ENCODE data around the gene VSTM2L.
"Not testable (repeated sequence)": the region's sequence is repeated elsewhere in the genome, so short reads cannot be mapped to it uniquely, and the experiment has no call there.

Gene VSTM2L

DNA sequence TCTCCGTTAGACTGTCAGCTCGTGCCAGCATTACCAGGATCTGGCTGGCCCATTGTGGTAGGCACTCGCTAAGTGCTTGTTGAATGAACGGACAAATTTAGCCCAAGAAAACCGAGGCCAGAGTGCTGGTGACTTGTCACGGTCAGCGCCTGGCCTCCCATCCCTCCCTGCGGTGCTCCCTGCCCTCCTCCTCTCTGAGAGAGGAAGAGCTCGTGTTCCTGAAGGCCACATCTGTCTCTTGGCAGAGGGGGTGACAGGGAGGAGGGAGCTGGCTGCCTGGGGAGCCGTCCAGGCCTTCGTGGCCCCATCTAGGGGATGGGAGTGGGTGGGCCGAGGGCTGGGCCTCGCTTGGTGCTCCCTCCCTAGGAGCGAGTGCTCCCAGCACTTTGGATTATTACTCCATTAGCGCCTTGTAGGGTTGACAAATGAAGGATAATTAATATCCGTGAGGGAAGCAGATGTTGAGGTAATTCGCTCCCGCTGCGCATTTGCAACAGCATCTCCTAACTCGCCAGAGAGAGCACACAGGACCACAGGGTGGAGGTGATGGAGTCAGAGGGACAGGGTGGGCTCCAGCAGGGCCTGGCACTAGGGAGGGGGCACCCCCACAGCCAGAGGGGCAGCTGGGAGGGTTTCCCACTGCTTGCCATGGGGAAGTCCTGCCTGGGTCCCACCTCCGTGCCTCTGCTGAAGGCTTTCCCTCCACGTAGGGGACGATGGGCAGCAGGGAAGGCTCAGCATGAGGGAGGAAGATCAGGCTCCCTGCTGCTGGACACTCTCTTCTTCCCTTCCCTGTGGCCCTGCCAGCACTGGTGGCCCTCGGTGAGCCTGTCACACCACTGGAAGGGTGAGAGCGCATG is 37.0 kb downstream of the VSTM2L start:
- DNase-seq = no peak

- DNase-seq = no peak
These were observed 37.9 kb downstream of the VSTM2L start for GRCh38 chr20:37940858-37941257.

DNA sequence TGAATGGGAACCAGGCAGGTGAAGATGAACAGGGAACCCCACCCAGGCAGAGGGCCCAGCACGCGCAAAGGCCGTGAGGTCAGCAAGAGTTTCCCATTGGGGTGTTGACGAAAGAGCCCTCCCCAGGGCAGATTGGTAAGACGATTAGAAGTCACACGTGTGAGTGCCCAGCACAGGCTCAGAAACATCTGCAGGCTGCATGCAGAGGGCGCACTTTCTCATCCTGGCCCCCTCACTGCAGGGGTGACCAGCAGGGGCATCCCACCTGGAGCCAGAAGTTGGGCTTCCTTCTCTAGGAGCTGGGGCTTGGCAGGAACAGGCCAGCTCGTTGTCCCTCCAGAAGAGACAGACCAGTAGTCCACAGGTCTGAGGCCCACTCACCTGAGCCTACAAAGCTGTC is 38.4 kb downstream of the VSTM2L start:
- DNase-seq = no peak

DNA sequence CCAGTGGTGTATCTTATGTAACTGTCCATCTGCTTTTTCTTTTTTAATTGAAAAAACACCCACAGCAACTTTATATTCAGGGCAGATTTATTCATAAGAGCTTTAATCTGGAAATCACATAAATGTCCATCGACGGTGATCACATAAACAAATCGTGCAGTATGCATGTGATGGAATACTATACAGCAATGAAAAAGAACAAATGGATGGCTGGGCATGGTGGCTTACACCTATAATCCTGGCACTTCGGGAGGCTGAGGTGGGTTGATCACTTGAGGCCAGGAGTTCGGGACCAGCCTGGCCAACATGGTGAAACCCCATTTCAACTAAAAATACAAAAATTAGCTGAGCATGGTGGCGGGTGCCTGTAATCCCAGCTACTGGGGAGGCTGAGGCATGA is 39.1 kb downstream of the VSTM2L start:
- no peak for DNase-seq

DNA sequence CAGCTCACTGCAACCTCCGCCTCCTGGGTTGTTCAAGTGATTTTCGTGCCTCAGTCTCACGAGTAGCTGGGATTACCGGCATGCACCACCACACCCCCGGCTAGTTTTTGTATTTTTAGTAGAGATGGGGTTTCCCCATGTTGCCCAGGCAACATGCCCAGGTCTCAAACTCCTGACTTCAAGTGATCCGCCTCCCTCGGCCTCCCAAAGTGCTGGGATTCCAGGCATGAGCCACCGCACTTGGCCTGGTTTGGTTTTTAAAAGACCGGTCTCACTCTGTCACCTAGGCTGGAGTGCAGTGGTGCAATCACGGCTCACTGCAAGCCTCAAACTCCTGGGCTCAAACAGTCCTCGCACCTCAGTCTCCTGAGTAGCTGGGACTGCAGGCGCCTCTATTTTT is 40.1 kb downstream of the VSTM2L start:
- DNase-seq = no peak

GRCh38 chr20:37943501-37944455 is 40.9 kb downstream of the VSTM2L start:
- DNase-seq = no peak

GRCh38 chr20:37944456-37944981 is 41.6 kb downstream of the VSTM2L start:
- no peak for DNase-seq

- no peak for DNase-seq
These were observed 42.2 kb downstream of the VSTM2L start for GRCh38 chr20:37945091-37945547.

- DNase-seq = no peak
These were observed 44.0 kb downstream of the VSTM2L start for GRCh38 chr20:37946946-37947345.

DNA sequence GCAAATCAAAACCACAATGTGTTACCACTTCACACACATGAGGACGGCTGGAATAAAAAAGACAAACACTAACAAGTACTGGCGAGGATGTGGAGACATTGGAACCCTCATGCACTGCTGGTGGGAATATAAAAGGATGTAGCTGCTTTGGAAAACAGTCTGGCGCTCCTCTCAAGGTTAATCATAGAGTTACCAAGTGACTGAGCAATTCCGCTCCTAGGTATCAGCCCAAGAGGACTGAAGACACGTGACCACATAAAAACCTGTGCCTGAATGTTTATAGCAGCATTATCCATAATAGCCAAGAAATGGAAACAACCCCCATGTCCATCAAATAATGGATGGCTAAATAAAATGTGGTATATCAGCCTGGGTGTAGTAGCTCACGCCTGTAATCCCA is 45.0 kb downstream of the VSTM2L start:
- DNase-seq = no peak

- DNase-seq = no peak
These were observed 46.0 kb downstream of the VSTM2L start for GRCh38 chr20:37948956-37949355.

GRCh38 chr20:37954190-37954589 is 51.3 kb downstream of the VSTM2L start:
- DNase-seq = no peak

GRCh38 chr20:37954626-37955025 is 51.7 kb downstream of the VSTM2L start:
- no peak for DNase-seq

GRCh38 chr20:37955511-37955910 is 52.6 kb downstream of the VSTM2L start:
- no peak for DNase-seq

GRCh38 chr20:37956107-37956585 is 53.2 kb downstream of the VSTM2L start:
- no peak for DNase-seq

DNA sequence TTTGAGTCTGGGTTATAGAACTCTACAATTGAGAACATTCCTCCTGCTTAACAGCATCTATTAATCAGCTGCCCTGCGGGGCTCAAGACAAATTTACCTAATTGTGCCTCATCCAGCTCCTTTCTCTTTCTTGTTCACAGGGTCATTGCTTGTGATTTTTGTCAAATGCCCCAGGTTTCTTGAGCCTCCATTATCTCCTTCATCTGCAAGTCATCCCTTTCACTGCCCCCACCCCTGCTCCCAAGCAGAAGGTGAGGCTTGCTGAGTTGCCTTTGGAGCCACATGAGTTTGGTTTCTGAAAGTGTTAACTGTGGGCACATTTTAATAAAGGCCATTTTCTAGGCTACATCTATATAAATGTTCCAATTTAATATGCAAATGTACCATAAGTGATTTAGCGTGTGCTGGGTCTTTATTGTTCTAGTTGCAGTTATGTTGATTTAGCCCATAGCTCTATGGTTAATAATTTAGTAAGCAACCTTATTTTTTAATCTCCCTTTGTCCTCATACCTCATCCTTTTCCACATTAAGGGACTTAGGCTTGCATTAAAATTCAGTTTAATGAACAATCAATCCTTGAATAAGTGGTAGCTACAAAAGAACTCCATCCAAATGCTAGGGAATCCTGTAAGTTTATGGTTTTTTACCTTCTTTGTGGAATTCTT is 56.1 kb downstream of the VSTM2L start:
- no peak for DNase-seq

DNA sequence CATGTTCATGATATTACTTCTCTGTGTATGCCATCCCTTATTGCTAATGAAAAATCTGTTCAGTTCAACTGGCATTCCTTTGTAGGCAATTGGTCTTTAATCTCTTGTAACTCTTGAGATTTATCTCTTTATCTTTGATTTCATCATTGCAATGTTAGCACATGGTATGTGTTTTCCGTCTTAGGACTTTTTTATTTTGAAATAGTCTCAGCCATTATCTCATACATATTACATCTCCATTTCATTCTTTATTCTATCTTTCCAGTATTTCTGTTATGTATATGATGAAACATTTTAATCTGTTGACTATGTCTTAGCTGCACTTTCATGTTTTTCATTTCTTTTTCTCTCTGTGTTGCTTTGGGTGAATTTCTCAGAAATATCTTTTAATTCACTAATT is 58.1 kb downstream of the VSTM2L start:
- no peak for DNase-seq

DNA sequence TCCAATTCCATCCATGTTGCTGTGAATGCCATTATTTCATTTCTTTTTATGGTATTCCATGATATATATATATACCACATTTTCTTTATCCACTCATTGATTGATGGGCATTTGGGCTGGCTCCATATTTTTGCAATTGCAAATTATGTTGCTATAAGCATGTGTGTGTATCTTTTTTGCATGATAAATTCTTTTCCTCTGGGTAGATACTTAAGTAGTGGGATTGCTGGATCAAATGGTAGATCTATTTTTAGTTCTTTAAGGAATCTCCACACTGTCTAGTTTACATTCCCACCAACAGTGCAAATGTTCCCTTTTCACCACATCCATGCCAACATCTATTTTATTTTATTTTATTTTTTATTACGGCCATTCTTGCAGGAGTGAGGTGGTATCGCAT is 60.6 kb downstream of the VSTM2L start:
- not testable (repeated sequence) for DNase-seq

DNA sequence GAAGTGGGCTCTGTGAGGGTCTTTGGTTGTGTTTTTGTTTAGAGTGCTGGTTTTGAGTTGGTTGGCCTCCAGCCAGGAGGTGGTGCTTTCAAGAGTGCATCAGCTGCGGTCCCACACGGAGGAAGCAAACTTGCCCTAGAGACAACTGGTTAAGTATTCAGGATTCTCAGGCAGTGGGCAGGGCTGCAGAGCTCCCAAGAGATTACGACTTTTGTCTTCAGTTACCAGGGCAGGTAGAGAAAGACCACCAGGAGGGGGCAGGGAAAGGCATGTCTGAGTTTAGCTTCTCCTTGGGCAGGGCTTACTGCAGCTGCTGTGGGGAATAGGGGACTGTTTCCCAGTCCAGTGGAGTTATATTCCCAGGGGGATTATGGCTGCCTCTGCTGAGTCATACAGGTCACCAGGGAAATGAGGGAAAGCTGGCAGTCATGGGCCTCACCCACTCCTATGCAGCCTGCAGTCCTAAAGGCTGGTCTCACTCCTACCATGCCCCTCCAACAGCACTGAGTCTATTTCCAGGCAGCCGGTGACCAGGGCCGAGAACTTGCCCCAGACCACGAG is 66.0 kb downstream of the VSTM2L start:
- no peak for DNase-seq

DNA sequence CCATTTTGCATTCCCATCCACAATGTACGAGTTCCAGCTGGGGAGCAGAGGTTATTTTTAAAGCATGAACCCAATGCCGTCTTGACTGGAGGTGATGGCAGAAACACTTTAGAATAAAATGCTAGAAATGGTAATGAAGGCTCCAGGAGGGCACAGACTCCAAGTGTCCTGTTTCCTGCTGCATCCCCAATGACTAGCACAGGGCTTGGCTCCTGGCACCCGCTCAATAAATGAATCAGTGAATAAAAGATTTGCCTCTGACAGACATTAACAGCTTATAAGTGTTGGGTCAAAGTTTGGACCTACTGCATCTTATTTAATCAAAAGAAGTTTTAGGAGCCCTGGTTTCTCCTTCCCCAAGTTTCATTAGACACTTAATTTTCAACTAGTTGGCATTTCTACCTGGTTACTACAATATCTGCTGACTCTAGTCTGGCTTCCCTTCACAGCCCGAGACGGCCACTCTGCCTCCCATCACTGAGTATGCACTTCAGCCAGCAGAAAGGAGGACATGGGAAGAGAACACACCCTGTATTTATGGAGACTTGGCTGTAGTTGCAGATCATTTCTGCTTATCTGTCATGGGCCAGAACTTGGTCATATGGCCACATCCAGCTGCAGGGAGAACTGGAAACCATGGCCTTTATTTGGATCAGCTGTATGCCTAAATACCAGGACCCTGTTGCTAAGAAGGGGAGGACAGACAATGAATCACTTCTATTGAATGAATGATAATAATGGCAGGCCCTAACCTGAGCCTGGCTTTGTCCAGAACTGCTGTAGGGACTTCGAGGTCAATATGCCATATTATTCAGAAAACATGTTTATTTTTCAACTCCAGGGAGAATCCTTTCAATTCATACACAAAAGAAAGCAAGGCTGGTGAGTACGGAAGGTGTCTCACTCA is 67.3 kb downstream of the VSTM2L start:
- no peak for DNase-seq

DNA sequence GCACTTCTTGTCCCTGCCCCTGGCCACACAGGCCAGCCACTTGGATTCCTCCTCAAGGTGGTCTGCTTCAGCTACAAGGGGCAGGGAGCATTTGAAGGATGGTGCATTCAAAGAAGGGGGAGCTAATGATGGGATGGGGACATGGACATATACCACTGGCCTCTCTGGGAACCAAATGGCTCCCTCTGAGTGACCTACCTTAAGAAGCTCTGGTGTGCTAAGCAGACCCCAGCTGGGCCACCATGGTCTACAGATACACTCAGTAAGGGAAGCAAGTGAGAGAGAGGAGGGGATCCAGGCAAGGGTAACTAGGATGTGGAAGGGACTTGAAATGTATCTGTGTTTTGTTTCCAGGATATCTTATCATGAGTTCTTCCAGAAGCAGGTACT is 67.9 kb downstream of the VSTM2L start:
- DNase-seq = no peak

Measured in activated T-cell treated with anti-CD3 and anti-CD28 coated beads, Interleukin-2, amount 50 U/mL, for 48 hours (primary cell).